SK-N-MC (cell line): ENCODE measurements around the gene NOC4L.

ENCODE experiments used
- EZH2 ChIP-seq: fragments of 200-600 bp; sonication (generic); IDR thresholded peaks from one replicate; pipeline ENCODE4 v1.6.1; 2017; ENCODE audit warnings: antibody characterized with exemption
- FOXP2 ChIP-seq: optimal IDR thresholded peaks from 2 replicates; pipeline ENCODE3; 2011; ENCODE audit warnings: mild to moderate bottlenecking, moderate library complexity; ENCODE audit not compliant: insufficient read depth; ENCODE audit errors: extremely low read length, control extremely low read depth
- POLR2AphosphoS5 ChIP-seq: IDR thresholded peaks from 2 replicates; pipeline ENCODE4 v1.6.1; 2012; ENCODE audit warnings: mild to moderate bottlenecking, low read depth, low read length, borderline replicate concordance

DNA sequence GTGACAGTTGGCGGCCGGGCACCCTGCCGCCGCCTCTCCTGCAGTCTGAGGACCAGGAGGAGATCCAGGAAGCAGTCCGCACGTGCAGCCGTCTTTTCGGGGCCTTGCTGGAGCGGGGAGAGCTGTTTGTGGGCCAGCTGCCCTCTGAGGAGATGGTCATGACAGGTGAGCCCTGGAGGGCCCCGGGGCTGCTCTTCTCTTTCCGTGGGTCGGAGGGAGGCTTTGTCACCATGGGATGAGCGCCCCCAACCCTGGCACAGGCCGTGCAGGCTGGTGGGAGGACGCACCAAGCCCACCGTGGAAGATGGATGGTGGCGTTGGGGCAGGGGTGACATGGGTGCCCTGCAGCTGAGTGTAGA, 532 bp downstream of the NOC4L start:
- TF ChIP-seq POLR2AphosphoS5 (no peak), EZH2 (no peak), FOXP2 (no peak)
